ENCODE measurements around the gene NFATC3.
"Not testable (repeated sequence)": the region's sequence is repeated elsewhere in the genome, so short reads cannot be mapped to it uniquely, and the experiment has no call there.

NFATC3 gene

GRCh38 chr16:68147444-68147843 lies 62.3 kb downstream of the NFATC3 start:
- TF ChIP-seq CTCF (conservative IDR thresholded peaks at IDR 0.05; ENCODE audit: low read depth, low read length), result no peak
- H3K4me3 ChIP-seq (IDR thresholded peaks at IDR 0.05; ENCODE audit: insufficient read depth, low read depth, low read length), result no peak overlapping the region
- H3K27me3 ChIP-seq (ENCODE audit: insufficient read depth, low read depth), result no peaks in the 10 kb centered on the region
- H3K9ac ChIP-seq, result no peak overlapping the region
- no peak overlapping the region for H3K4me2 ChIP-seq
- H2AFZ ChIP-seq (ENCODE audit: low read depth), result no peak overlapping the region
- H3K4me1 ChIP-seq (ENCODE audit: low read depth, poor library complexity, severe bottlenecking), result no peaks in the 10 kb centered on the region
- no peaks in the 10 kb centered on the region for H4K20me1 ChIP-seq (ENCODE audit: insufficient read depth)
- no peak overlapping the region for H3K27ac ChIP-seq
- no peaks in the 10 kb centered on the region for H3K79me2 ChIP-seq (ENCODE audit: insufficient read depth, low read depth)
- H3K36me3 ChIP-seq (ENCODE audit: insufficient read depth), result no peaks in the 10 kb centered on the region

- Histone ChIP-seq H3K27ac (no peak overlapping the region), H3K9ac (no peak overlapping the region), H4K20me1 (ENCODE audit: insufficient read depth) (no peaks in the 10 kb centered on the region), H3K4me1 (ENCODE audit: low read depth, poor library complexity, severe bottlenecking) (no peaks in the 10 kb centered on the region), H3K27me3 (ENCODE audit: insufficient read depth, low read depth) (no peaks in the 10 kb centered on the region), H3K36me3 (ENCODE audit: insufficient read depth) (no peaks in the 10 kb centered on the region), H3K4me2 (no peak overlapping the region), H2AFZ (ENCODE audit: low read depth) (no peak overlapping the region), H3K79me2 (ENCODE audit: insufficient read depth, low read depth) (no peaks in the 10 kb centered on the region), H3K4me3 (IDR thresholded peaks at IDR 0.05; ENCODE audit: insufficient read depth, low read depth, low read length) (no peak overlapping the region)
- TF ChIP-seq CTCF (conservative IDR thresholded peaks at IDR 0.05; ENCODE audit: low read depth, low read length), result no peak
Measured at GRCh38 chr16:68149596-68149995, 64.4 kb downstream of the NFATC3 start.

GRCh38 chr16:68155425-68155824 lies 70.3 kb downstream of the NFATC3 start:
- Histone ChIP-seq H3K4me3 (IDR thresholded peaks at IDR 0.05; ENCODE audit: insufficient read depth, low read depth, low read length) (no peak overlapping the region), H3K79me2 (ENCODE audit: insufficient read depth, low read depth) (no peaks in the 10 kb centered on the region), H2AFZ (ENCODE audit: low read depth) (no peak overlapping the region), H3K36me3 (ENCODE audit: insufficient read depth) (no peaks in the 10 kb centered on the region), H3K27ac (no peak overlapping the region), H3K4me2 (no peak overlapping the region), H4K20me1 (ENCODE audit: insufficient read depth) (no peaks in the 10 kb centered on the region), H3K27me3 (ENCODE audit: insufficient read depth, low read depth) (no peaks in the 10 kb centered on the region), H3K9ac (no peak overlapping the region), H3K4me1 (ENCODE audit: low read depth, poor library complexity, severe bottlenecking) (no peaks in the 10 kb centered on the region)
- TF ChIP-seq CTCF (conservative IDR thresholded peaks at IDR 0.05; ENCODE audit: low read depth, low read length), result no peak

GRCh38 chr16:68162413-68162812 lies 77.2 kb downstream of the NFATC3 start:
- Histone ChIP-seq H3K27me3 (ENCODE audit: insufficient read depth, low read depth) (no peaks in the 10 kb centered on the region), H2AFZ (ENCODE audit: low read depth) (no peak overlapping the region), H3K9ac (no peak overlapping the region), H3K4me2 (no peak overlapping the region), H3K4me1 (ENCODE audit: low read depth, poor library complexity, severe bottlenecking) (no peaks in the 10 kb centered on the region), H3K4me3 (IDR thresholded peaks at IDR 0.05; ENCODE audit: insufficient read depth, low read depth, low read length) (no peak overlapping the region), H3K27ac (no peak overlapping the region), H3K36me3 (ENCODE audit: insufficient read depth) (no peaks in the 10 kb centered on the region), H4K20me1 (ENCODE audit: insufficient read depth) (no peaks in the 10 kb centered on the region), H3K79me2 (ENCODE audit: insufficient read depth, low read depth) (no peaks in the 10 kb centered on the region)
- TF ChIP-seq CTCF (conservative IDR thresholded peaks at IDR 0.05; ENCODE audit: low read depth, low read length), result no peak

- not testable (repeated sequence) for H3K4me1 ChIP-seq (ENCODE audit: low read depth, poor library complexity, severe bottlenecking); H3K4me3 ChIP-seq (IDR thresholded peaks at IDR 0.05; ENCODE audit: insufficient read depth, low read depth, low read length); H3K9ac ChIP-seq; H4K20me1 ChIP-seq (ENCODE audit: insufficient read depth); H3K4me2 ChIP-seq; H3K36me3 ChIP-seq (ENCODE audit: insufficient read depth); H3K27me3 ChIP-seq (ENCODE audit: insufficient read depth, low read depth); H3K27ac ChIP-seq; H2AFZ ChIP-seq (ENCODE audit: low read depth); H3K79me2 ChIP-seq (ENCODE audit: insufficient read depth, low read depth)
Measured at GRCh38 chr16:68163275-68163674, 78.1 kb downstream of the NFATC3 start.

All from KMS-11 (cell line).